Mammary microvascular endothelial cell (primary cell): ENCODE data around the gene TUBA1A. TPM values are rescaled to one million over a fixed set of nuclear protein-coding genes. Genes with fewer than 3 reads are reported as not detected.

Experiments used
- total RNA-seq: library from RNA; depleted of rRNA; stranded (reverse); fragments of >200 nt; gene quantifications from 2 replicates; pipeline ENCODE4 v1.2.3, GENCODE V29; 2015

Gene TUBA1A
- total RNA-seq, result 773 and 887 TPM in 2 replicates

DNA sequence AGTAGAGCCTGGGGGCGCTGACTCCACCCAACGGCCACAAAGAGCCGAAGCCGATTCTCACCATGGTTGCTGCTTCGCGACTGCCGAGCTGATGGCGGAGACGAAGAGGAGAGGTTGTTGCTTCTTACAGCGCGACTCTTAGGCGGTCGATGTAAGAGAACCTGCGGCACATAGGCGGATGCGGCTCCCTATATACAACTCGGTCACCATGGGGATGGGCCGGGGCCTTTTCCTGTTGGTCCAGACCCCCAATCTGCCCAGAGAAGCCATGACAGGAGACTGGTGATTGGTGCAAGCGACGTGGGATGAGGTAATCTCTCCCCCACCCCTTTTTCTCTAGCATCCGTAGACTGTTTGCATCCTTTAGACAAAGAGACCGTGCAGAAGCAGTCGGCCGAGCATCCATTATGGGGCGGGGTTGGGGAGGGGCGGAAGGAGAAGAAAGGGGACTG, at the start of gene TUBA1A:
Gene TUBA1A (minus strand): TSS at position 165 of the 452 bp plus-strand sequence. CDS start 101 bp downstream, at position 64.

Other genes starting within 250 kb of the TUBA1A start
- gene ARF3, start 231.6 kb downstream of the TUBA1A start, total RNA-seq, result 109 and 119 TPM in 2 replicates
- gene WNT10B, start 217.3 kb downstream of the TUBA1A start, total RNA-seq, result not detected in 2 replicates
- gene WNT1, start 210.8 kb downstream of the TUBA1A start, total RNA-seq, result not detected in 2 replicates
- gene DDN, start 189.7 kb downstream of the TUBA1A start, total RNA-seq, result under 0.01 TPM in 1 of 2 replicates, not detected in the other
- 39.6 and 41.2 TPM in 2 replicates for gene PRKAG1, start 170.3 kb downstream of the TUBA1A start, total RNA-seq
- gene KMT2D, start 128.3 kb downstream of the TUBA1A start, total RNA-seq, result 15.9 and 39.8 TPM in 2 replicates
- 5.4 and 6.9 TPM in 2 replicates for gene RHEBL1, start 119.1 kb downstream of the TUBA1A start, total RNA-seq
- gene DHH, start 94.3 kb downstream of the TUBA1A start, total RNA-seq, result 3.5 and 4.4 TPM in 2 replicates
- 32.2 and 51.6 TPM in 2 replicates for gene LMBR1L, start 78.2 kb downstream of the TUBA1A start, total RNA-seq
- gene TUBA1B, start 57.7 kb downstream of the TUBA1A start, total RNA-seq, result 3,914 and 4,040 TPM in 2 replicates
- 1,170 and 1,280 TPM in 2 replicates for gene TUBA1C, start 76.0 kb upstream of the TUBA1A start, total RNA-seq
- not detected in 2 replicates for gene PRPH, start 106.1 kb upstream of the TUBA1A start, total RNA-seq
- 26.0 and 39.2 TPM in 2 replicates for gene TROAP, start 134.2 kb upstream of the TUBA1A start, total RNA-seq
- gene C1QL4, start 148.1 kb upstream of the TUBA1A start, total RNA-seq, result not detected in 2 replicates
- gene DNAJC22, start 157.8 kb upstream of the TUBA1A start, total RNA-seq, result 0.20 and 0.98 TPM in 2 replicates
- gene SPATS2, start 178.4 kb upstream of the TUBA1A start, total RNA-seq, result 21.4 and 27.9 TPM in 2 replicates